PC-3 (cell line): ENCODE results near the gene KCNH1. TPM values are rescaled to one million over a fixed set of nuclear protein-coding genes. Genes with fewer than 3 reads are reported as not detected.

ENCODE experiments used
- ATAC-seq: fragments of 200-7000 bp; cut with Tn5 transposase; 2 replicates; pipeline ENCODE4 v1.9.1; 2020; ENCODE audit warnings: mild to moderate bottlenecking, moderate library complexity
- BruUV-seq: library from RNA; stranded (reverse); fragments of 400-500 nt; replicated peaks from 2 replicates; lab custom pipeline; 2021; lab: Mats Ljungman, UMichigan
- CTCF ChIA-PET: fragments of 300-600 bp; sonication (Branson Sonifier 250); formaldehyde crosslinking; loops from one replicate; lab custom pipeline; 2022; ENCODE audit warnings: antibody characterized with exemption; lab: Charles Lee
- POLR2A ChIA-PET: fragments of 300-600 bp; sonication (Branson Sonifier 250); formaldehyde crosslinking; loops from one replicate; lab custom pipeline; 2022; ENCODE audit warnings: antibody characterized with exemption; ENCODE audit not compliant: unreplicated experiment; lab: Charles Lee
- DNase-seq: peaks from one replicate; pipeline ENCODE4 v3.0.0-alpha.2; 2015
- H2AFZ ChIP-seq: fragments of 300-600 bp; sonication (generic); 2 replicates; pipeline ENCODE4 v1.6.0; 2016; ENCODE audit warnings: antibody characterized with exemption, low read length
- H3F3A ChIP-seq: fragments of 300-600 bp; sonication (generic); one replicate; pipeline ENCODE4 v1.6.0; 2017; ENCODE audit warnings: antibody characterized with exemption, low read length, control low read depth, mild to moderate bottlenecking; ENCODE audit not compliant: unreplicated experiment
- H3K27ac ChIP-seq: fragments of 300-600 bp; sonication (generic); 2 replicates; pipeline ENCODE4 v1.5.1; 2016; ENCODE audit warnings: mild to moderate bottlenecking, low read length
- H3K27me3 ChIP-seq: fragments of 300-600 bp; sonication (generic); 2 replicates; pipeline ENCODE4 v1.6.1; 2016; ENCODE audit warnings: low read length, mixed read lengths
- H3K36me3 ChIP-seq: fragments of 300-600 bp; sonication (generic); 2 replicates; pipeline ENCODE4 v1.6.1; 2016; ENCODE audit warnings: low read depth, mixed run types, low read length, mixed read lengths
- H3K4me1 ChIP-seq: fragments of 300-600 bp; sonication (generic); 2 replicates; pipeline ENCODE4 v1.5.1; 2016; ENCODE audit warnings: low read length; ENCODE audit not compliant: insufficient read depth
- H3K4me2 ChIP-seq: fragments of 300-600 bp; sonication (generic); 2 replicates; pipeline ENCODE4 v1.6.0; 2016; ENCODE audit warnings: low read length
- H3K4me3 ChIP-seq: fragments of 300-600 bp; sonication (generic); 2 replicates; pipeline ENCODE4 v1.5.1; 2016; ENCODE audit warnings: mild to moderate bottlenecking, low read length, mixed read lengths
- H3K79me2 ChIP-seq: fragments of 300-600 bp; sonication (generic); 2 replicates; pipeline ENCODE4 v1.6.1; 2017; ENCODE audit warnings: low read length, mixed read lengths
- H3K9ac ChIP-seq: fragments of 300-600 bp; sonication (generic); 2 replicates; pipeline ENCODE4 v1.6.0; 2016; ENCODE audit warnings: mild to moderate bottlenecking, low read length
- H3K9me2 ChIP-seq: fragments of 300-600 bp; sonication (generic); replicated peaks from 2 replicates; pipeline ENCODE4 v1.6.1; 2016; ENCODE audit warnings: mixed run types, low read length, mixed read lengths
- H3K9me3 ChIP-seq: fragments of 300-600 bp; sonication (generic); 2 replicates; pipeline ENCODE4 v1.6.1; 2016; ENCODE audit warnings: low read length, mixed read lengths
- H4K20me1 ChIP-seq: fragments of 300-600 bp; sonication (generic); 2 replicates; pipeline ENCODE4 v1.6.1; 2016; ENCODE audit warnings: low read length, mixed read lengths
- EZH2 ChIP-seq: fragments of 300-600 bp; sonication (generic); IDR thresholded peaks from one replicate; pipeline ENCODE4 v1.6.1; 2017; ENCODE audit warnings: antibody characterized with exemption, mild to moderate bottlenecking, low read length; ENCODE audit not compliant: unreplicated experiment
- EZH2phosphoT487 ChIP-seq: fragments of 300-600 bp; sonication (generic); IDR thresholded peaks from 2 replicates; pipeline ENCODE4 v1.6.1; 2018; ENCODE audit warnings: mild to moderate bottlenecking, antibody characterized with exemption, low read length, borderline replicate concordance
- intact Hi-C: fragments of 100-400 bp; cut with micrococcal nuclease; formaldehyde crosslinking; loops from 2 replicates; pipeline ENCODE4 v1.9.0; 2023
- total RNA-seq: library from RNA; depleted of rRNA; stranded (reverse); fragments of >200 nt; gene quantifications from 2 replicates; pipeline ENCODE4 v1.2.3, GENCODE V29; 2014
- TF ChIP-seq, protein P1 (sequence below): fragments of 300-600 bp; sonication (generic); conservative IDR thresholded peaks from 2 replicates; pipeline ENCODE4 v1.5.1; 2017; ENCODE audit warnings: antibody characterized with exemption, low read depth, mild to moderate bottlenecking, low read length

Gene KCNH1
- total RNA-seq, 1 experiment from 2014 or later, result not detected

DNA sequence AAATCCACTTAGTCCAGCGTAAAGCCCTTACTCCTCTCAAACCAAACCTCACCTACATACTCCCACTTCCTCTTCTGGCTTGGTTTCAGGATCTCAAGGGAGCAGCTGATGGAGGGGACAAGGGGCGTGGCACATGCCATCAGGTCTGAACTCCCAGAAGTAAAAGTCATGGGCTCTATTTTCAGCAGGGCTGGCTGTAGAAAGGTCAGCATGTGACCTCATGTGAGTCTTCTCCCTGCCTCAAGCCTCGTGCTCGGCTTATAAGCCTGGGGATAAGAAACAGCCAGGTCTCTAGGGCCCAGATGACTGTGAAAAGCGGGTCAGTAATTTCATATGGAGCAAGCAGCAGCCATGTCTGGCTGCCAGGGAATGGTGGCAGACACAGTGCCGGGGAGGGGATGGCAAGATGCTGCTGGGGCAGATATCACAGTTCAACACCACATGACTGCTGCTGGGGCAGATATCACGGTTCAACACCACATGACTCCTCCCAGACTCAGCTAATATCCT, 227.9 kb downstream of the KCNH1 start:
- no peaks in the 10 kb centered on the region for H3K4me1 ChIP-seq
- H3F3A ChIP-seq, result no peaks in the 10 kb centered on the region
- no peaks in the 10 kb centered on the region for H3K9me3 ChIP-seq
- TF ChIP-seq, protein P1, sequence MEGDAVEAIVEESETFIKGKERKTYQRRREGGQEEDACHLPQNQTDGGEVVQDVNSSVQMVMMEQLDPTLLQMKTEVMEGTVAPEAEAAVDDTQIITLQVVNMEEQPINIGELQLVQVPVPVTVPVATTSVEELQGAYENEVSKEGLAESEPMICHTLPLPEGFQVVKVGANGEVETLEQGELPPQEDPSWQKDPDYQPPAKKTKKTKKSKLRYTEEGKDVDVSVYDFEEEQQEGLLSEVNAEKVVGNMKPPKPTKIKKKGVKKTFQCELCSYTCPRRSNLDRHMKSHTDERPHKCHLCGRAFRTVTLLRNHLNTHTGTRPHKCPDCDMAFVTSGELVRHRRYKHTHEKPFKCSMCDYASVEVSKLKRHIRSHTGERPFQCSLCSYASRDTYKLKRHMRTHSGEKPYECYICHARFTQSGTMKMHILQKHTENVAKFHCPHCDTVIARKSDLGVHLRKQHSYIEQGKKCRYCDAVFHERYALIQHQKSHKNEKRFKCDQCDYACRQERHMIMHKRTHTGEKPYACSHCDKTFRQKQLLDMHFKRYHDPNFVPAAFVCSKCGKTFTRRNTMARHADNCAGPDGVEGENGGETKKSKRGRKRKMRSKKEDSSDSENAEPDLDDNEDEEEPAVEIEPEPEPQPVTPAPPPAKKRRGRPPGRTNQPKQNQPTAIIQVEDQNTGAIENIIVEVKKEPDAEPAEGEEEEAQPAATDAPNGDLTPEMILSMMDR, result no peak
- TF ChIP-seq EZH2phosphoT487 (no peak), EZH2 (no peak)
- no peak overlapping the region for H3K4me2 ChIP-seq
- BruUV-seq, result no TSS peak
- H4K20me1 ChIP-seq, result no peaks in the 10 kb centered on the region
- no peaks in the 10 kb centered on the region for H3K79me2 ChIP-seq
- intact Hi-C loops, result no loop called here
- DNase-seq (no peak), ATAC-seq (no peak)
- H2AFZ ChIP-seq, result no peak overlapping the region
- no peak overlapping the region for H3K27ac ChIP-seq
- POLR2A ChIA-PET, result no interaction called here
- peaks cover 33% of the 10 kb centered on the region for H3K27me3 ChIP-seq
- H3K4me3 ChIP-seq, result no peak overlapping the region
- no peaks in the 10 kb centered on the region for H3K36me3 ChIP-seq
- H3K9ac ChIP-seq, result no peak overlapping the region
- CTCF ChIA-PET, result no interaction called here
- no peaks in the 10 kb centered on the region for H3K9me2 ChIP-seq

DNA sequence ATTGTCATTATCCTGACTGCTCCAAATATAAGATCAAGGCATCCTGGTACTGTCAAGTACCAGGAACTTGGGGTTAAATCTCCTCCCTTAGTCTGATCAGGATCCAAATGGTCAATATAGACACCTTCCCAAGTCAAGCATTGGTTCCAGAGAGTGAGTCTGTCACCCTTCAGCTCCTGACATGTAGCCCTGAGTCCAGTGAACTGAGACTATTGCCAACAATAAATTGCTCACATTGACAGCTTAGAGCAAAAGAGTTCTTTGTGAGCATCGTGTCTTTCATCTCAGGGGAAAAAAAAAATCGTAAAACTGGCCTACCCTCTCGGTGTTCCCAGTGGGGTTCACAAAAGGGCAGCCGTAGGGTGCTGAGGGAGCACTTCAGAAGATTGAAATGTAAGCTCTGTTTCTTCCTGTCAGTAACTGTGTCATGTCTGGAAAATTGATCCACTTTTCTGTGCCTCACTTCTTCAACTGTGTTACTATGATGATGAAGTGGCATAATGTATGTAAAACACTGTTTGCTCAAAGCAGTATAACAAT, 228.5 kb downstream of the KCNH1 start:
- H2AFZ ChIP-seq, result no peak overlapping the region
- no peaks in the 10 kb centered on the region for H3F3A ChIP-seq
- no peak for TF ChIP-seq EZH2
- TF ChIP-seq, protein P1, result no peak
- TF ChIP-seq EZH2phosphoT487, result no peak
- no peaks in the 10 kb centered on the region for H3K4me1 ChIP-seq
- H3K9me3 ChIP-seq, result no peaks in the 10 kb centered on the region
- POLR2A ChIA-PET, result no interaction called here
- H3K27ac ChIP-seq, result no peak overlapping the region
- H3K27me3 ChIP-seq, result peaks cover 37% of the 10 kb centered on the region
- H3K79me2 ChIP-seq, result no peaks in the 10 kb centered on the region
- intact Hi-C loops, result no loop called here
- no peaks in the 10 kb centered on the region for H4K20me1 ChIP-seq
- ATAC-seq (no peak), DNase-seq (no peak)
- H3K9me2 ChIP-seq, result no peaks in the 10 kb centered on the region
- no peak overlapping the region for H3K9ac ChIP-seq
- no TSS peak for BruUV-seq
- H3K36me3 ChIP-seq, result no peaks in the 10 kb centered on the region
- CTCF ChIA-PET, result no interaction called here
- H3K4me3 ChIP-seq, result no peak overlapping the region
- no peak overlapping the region for H3K4me2 ChIP-seq

DNA sequence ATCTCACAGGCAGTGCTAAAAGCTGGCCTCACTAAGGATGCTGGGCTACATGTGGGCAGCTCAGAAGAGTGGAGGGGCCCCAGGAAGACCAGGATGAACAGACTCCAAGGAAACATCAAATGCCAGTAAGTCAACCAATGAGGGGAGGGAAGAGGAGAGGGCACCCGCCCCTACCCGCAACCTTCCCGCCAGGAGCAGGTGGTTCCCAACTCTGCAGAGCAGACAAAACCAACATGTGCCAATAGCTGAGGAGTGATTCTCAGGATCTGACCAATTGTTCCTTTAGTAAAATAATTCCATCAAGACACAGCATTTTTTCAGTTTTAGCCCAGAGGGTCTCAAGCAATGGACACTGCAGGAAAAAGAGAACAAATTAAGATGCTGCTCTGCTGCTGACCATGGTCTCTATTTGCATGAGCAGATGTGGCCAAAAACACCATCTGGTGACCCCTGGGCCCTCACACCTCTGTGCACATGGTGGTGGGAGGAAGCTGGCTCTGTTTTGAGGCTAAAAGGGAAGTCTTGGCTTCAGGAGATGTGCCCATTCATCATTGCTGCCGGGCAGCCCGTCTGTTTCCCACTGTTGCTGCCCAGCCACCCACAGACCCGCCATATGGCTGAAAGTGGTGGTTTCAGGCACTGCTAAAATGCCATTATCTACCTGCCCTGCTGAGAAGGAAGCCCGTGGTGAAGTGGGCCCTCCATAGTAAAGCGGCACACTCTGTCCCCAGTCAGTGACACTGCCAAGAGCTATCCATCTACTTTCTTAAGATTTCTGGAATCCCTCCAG, 231.8 kb downstream of the KCNH1 start:
- H3K4me3 ChIP-seq, result no peak overlapping the region
- TF ChIP-seq, protein P1, result no peak
- no peaks in the 10 kb centered on the region for H3K4me1 ChIP-seq
- H2AFZ ChIP-seq, result no peak overlapping the region
- H3K4me2 ChIP-seq, result no peak overlapping the region
- H3K79me2 ChIP-seq, result no peaks in the 10 kb centered on the region
- no peak overlapping the region for H3K27ac ChIP-seq
- no peak overlapping the region for H3K9ac ChIP-seq
- CTCF ChIA-PET, result no interaction called here
- POLR2A ChIA-PET, result no interaction called here
- H4K20me1 ChIP-seq, result no peaks in the 10 kb centered on the region
- no peaks in the 10 kb centered on the region for H3K9me3 ChIP-seq
- no peaks in the 10 kb centered on the region for H3K36me3 ChIP-seq
- intact Hi-C loops, result no loop called here
- no peak for ATAC-seq
- peaks cover 32% of the 10 kb centered on the region for H3K27me3 ChIP-seq
- BruUV-seq, result no TSS peak
- H3F3A ChIP-seq, result no peaks in the 10 kb centered on the region
- H3K9me2 ChIP-seq, result no peaks in the 10 kb centered on the region
- no peak for DNase-seq
